ENCODE data around the gene METTL5.
A peak's percentile ranks its signal among the peaks of the same experiment; 100 is the strongest.
"Not testable (repeated sequence)": the region's sequence is repeated elsewhere in the genome, so short reads cannot be mapped to it uniquely, and the experiment has no call there.

Gene METTL5

DNA sequence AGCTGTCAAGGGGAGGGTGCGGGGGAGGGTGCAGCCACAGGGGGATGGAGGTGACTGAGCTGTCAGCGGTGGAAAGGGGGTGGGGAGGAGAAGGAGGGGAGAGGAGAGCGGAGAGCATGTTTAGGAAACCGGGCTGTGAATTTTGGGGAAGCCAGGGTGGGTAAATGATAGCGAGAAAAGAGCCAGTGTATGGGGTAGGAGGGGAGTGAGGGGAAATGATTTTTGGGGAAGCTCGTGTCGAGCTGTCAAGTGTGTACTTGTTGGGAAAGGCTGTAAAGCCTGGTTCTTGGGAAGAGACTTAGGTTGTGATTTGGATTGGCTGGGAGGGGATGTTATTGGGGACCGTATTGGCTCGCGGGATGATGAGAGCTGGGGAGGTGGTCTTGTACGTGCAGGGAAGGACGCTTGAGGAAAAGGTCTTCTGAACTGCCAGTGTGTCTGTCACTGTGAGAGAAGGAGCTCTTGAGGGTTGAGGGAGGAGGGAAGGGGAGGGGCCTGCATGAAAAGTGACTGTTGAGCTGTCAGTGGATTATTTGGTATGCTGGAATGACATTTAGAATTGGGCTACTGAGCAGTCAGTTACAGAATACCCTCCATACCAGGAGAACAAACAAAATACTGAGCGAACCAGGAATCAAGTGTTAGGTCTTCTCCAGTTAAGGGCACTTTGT, 3.6 kb upstream of the METTL5 start:
- FAIRE-seq (peak; percentile 66), DNase-seq (ENCODE audit: insufficient read length, low spot score) (peak; percentile 49)
- TF ChIP-seq PAX5 (IDR thresholded peaks at IDR 0.05; ENCODE audit: insufficient read depth, low read length, severe bottlenecking) = no peak
- no peak for TF ChIP-seq POLR2AphosphoS5 (IDR thresholded peaks at IDR 0.05; ENCODE audit: low read depth, low read length)
- no peak for TF ChIP-seq TAF1 (IDR thresholded peaks at IDR 0.05; ENCODE audit: low read depth, low read length)
- TF ChIP-seq POU2F2 (IDR thresholded peaks at IDR 0.05; ENCODE audit: low read depth, low read length) = no peak
- no peak for TF ChIP-seq SPI1 (IDR thresholded peaks at IDR 0.05; ENCODE audit: low read depth, low read length)
- TF ChIP-seq POLR2A (IDR thresholded peaks at IDR 0.05; ENCODE audit: low read depth, low read length) = no peak

- TF ChIP-seq POLR2A (IDR thresholded peaks at IDR 0.05; ENCODE audit: low read depth, low read length) (peak; percentile 81), POU2F2 (IDR thresholded peaks at IDR 0.05; ENCODE audit: low read depth, low read length) (no peak), POLR2AphosphoS5 (IDR thresholded peaks at IDR 0.05; ENCODE audit: low read depth, low read length) (peak; percentile 64; the same call in 1 of the 2 replicates), TAF1 (IDR thresholded peaks at IDR 0.05; ENCODE audit: low read depth, low read length) (peak; percentile 91), SPI1 (IDR thresholded peaks at IDR 0.05; ENCODE audit: low read depth, low read length) (no peak)
- DNase-seq (ENCODE audit: insufficient read length, low spot score) = peak; percentile 89
- FAIRE-seq = peak; percentile 74
These were observed 2.8 kb upstream of the METTL5 start, which contains the start of gene UBR3 for GRCh38 chr2:169827272-169828140. TSS of gene UBR3 (plus strand) at chr2:169827454. CDS start at chr2:169827508, 54 bp downstream.

DNA sequence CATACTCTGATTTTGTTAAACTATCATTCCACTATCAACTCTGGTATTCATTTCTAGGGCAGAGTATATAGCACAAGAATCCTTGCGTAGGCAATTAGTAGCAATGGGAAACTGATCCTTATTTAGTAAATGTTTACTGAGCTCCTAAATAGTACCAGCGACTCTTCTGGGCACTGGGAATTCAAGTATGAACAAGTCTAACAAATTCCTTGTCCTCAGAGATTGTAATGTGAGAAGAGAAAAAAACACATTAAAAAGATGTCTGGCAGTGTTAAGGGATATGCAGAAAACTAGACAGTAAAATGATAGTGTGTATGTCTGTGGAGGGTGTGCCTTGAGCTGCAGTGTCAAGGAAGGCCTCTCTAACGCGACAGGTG, 721 bp downstream of the METTL5 start:
- FAIRE-seq (no peak), DNase-seq (ENCODE audit: insufficient read length, low spot score) (no peak)
- TF ChIP-seq TAF1 (IDR thresholded peaks at IDR 0.05; ENCODE audit: low read depth, low read length) (no peak), POLR2A (IDR thresholded peaks at IDR 0.05; ENCODE audit: low read depth, low read length) (no peak), PAX5 (IDR thresholded peaks at IDR 0.05; ENCODE audit: insufficient read depth, low read length, severe bottlenecking) (no peak), SPI1 (IDR thresholded peaks at IDR 0.05; ENCODE audit: low read depth, low read length) (no peak), POU2F2 (IDR thresholded peaks at IDR 0.05; ENCODE audit: low read depth, low read length) (no peak), POLR2AphosphoS5 (IDR thresholded peaks at IDR 0.05; ENCODE audit: low read depth, low read length) (no peak)

GRCh38 chr2:169822785-169823392, 1.8 kb downstream of the METTL5 start:
- no peak for DNase-seq (ENCODE audit: insufficient read length, low spot score)
- TF ChIP-seq POU2F2 (IDR thresholded peaks at IDR 0.05; ENCODE audit: low read depth, low read length) (no peak), PAX5 (IDR thresholded peaks at IDR 0.05; ENCODE audit: insufficient read depth, low read length, severe bottlenecking) (no peak), SPI1 (IDR thresholded peaks at IDR 0.05; ENCODE audit: low read depth, low read length) (no peak), POLR2AphosphoS5 (IDR thresholded peaks at IDR 0.05; ENCODE audit: low read depth, low read length) (no peak), POLR2A (IDR thresholded peaks at IDR 0.05; ENCODE audit: low read depth, low read length) (no peak)
- no peak for FAIRE-seq

DNA sequence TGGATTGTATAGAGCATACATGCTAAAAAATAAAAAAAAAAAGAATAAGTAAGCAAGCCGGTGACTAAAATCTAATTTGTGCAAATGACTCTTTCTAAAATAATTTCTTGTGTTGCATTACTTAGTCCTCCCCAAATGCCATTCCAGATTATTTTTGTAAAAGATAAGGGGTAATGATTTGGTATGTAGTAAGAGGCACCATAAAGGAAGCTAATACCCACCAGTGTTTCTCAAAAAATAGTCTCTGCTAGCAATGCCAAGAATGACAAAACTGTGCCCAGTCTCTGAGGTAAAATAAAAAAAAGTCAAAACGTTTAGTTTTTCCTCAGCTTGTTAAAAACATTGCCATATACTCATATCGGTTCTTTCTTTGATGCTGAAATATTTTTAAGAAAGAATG, 2.7 kb downstream of the METTL5 start:
- DNase-seq (ENCODE audit: insufficient read length, low spot score) (no peak), FAIRE-seq (no peak)
- TF ChIP-seq TAF1 (IDR thresholded peaks at IDR 0.05; ENCODE audit: low read depth, low read length) (no peak), PAX5 (IDR thresholded peaks at IDR 0.05; ENCODE audit: insufficient read depth, low read length, severe bottlenecking) (no peak), POLR2AphosphoS5 (IDR thresholded peaks at IDR 0.05; ENCODE audit: low read depth, low read length) (no peak), POLR2A (IDR thresholded peaks at IDR 0.05; ENCODE audit: low read depth, low read length) (no peak), SPI1 (IDR thresholded peaks at IDR 0.05; ENCODE audit: low read depth, low read length) (no peak), POU2F2 (IDR thresholded peaks at IDR 0.05; ENCODE audit: low read depth, low read length) (no peak)

DNA sequence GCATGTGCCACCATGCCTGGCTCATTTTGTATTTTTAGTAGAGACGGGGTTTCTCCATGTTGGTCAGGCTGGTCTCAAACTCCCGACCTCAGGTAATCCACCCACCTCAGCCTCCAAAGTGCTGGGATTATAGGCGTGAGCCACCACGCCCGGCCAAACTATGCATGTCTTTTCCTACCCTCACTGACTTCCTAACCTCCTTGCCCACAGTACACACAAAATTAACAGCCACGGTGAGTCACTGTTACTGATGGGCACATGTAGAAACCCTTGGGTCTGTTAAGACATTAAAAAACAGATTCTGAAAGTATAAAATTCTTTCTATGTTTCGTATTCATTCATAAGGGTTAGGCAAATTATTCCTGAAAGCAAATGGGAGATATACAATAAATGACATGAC, 4.6 kb downstream of the METTL5 start:
- FAIRE-seq = not testable (repeated sequence)

GRCh38 chr2:169819106-169819505, 5.6 kb downstream of the METTL5 start:
- DNase-seq (ENCODE audit: insufficient read length, low spot score) (no peak), FAIRE-seq (no peak)
- TF ChIP-seq POU2F2 (IDR thresholded peaks at IDR 0.05; ENCODE audit: low read depth, low read length) (no peak), POLR2A (IDR thresholded peaks at IDR 0.05; ENCODE audit: low read depth, low read length) (no peak), TAF1 (IDR thresholded peaks at IDR 0.05; ENCODE audit: low read depth, low read length) (no peak), POLR2AphosphoS5 (IDR thresholded peaks at IDR 0.05; ENCODE audit: low read depth, low read length) (no peak), SPI1 (IDR thresholded peaks at IDR 0.05; ENCODE audit: low read depth, low read length) (no peak), PAX5 (IDR thresholded peaks at IDR 0.05; ENCODE audit: insufficient read depth, low read length, severe bottlenecking) (no peak)

More for the DNA sequence above, 4.6 kb downstream of the METTL5 start:
- not testable (repeated sequence) for DNase-seq (ENCODE audit: insufficient read length, low spot score)

GRCh38 chr2:169818241-169818640, 6.5 kb downstream of the METTL5 start:
- TF ChIP-seq POLR2AphosphoS5 (IDR thresholded peaks at IDR 0.05; ENCODE audit: low read depth, low read length) (no peak), TAF1 (IDR thresholded peaks at IDR 0.05; ENCODE audit: low read depth, low read length) (no peak), POU2F2 (IDR thresholded peaks at IDR 0.05; ENCODE audit: low read depth, low read length) (no peak), SPI1 (IDR thresholded peaks at IDR 0.05; ENCODE audit: low read depth, low read length) (no peak), PAX5 (IDR thresholded peaks at IDR 0.05; ENCODE audit: insufficient read depth, low read length, severe bottlenecking) (no peak), POLR2A (IDR thresholded peaks at IDR 0.05; ENCODE audit: low read depth, low read length) (no peak)
- FAIRE-seq (no peak), DNase-seq (ENCODE audit: insufficient read length, low spot score) (no peak)

GRCh38 chr2:169817369-169817768, 7.3 kb downstream of the METTL5 start:
- not testable (repeated sequence) for FAIRE-seq; DNase-seq (ENCODE audit: insufficient read length, low spot score)

GRCh38 chr2:169816961-169817360, 7.7 kb downstream of the METTL5 start:
- DNase-seq (ENCODE audit: insufficient read length, low spot score); FAIRE-seq: not testable (repeated sequence)
